Activated CD4-positive, alpha-beta T cell treated with anti-CD3 and anti-CD28 coated beads for 36 hours (primary cell): ENCODE measurements around the gene TAF4B. TPM values are rescaled to one million over a fixed set of nuclear protein-coding genes. Genes with fewer than 3 reads are reported as not detected.

Source experiments
- ATAC-seq: fragments of 200-7000 bp; cut with Tn5 transposase; one replicate; pipeline ENCODE4 v1.10.0; 2021; ENCODE audit warnings: mild to moderate bottlenecking, moderate library complexity
- CTCF ChIA-PET: fragments of 350-600 bp; sonication (Branson Sonifier 250); formaldehyde crosslinking; loops from one replicate; lab custom pipeline; 2021; ENCODE audit warnings: antibody characterized with exemption; lab: Charles Lee
- POLR2A ChIA-PET: fragments of 350-600 bp; sonication (Branson Sonifier 250); formaldehyde crosslinking; loops from one replicate; lab custom pipeline; 2021; ENCODE audit warnings: antibody characterized with exemption, inconsistent platforms; lab: Charles Lee
- DNase-seq: peaks from one replicate; pipeline ENCODE4 v3.0.0-alpha.2; 2020
- H3K27ac Mint-ChIP-seq: one replicate; pipeline ENCODE4 v1.8.0; 2021; ENCODE audit warnings: mixed read lengths
- H3K27me3 Mint-ChIP-seq: one replicate; pipeline ENCODE4 v1.8.0; 2021; ENCODE audit warnings: mixed read lengths
- H3K36me3 Mint-ChIP-seq: one replicate; pipeline ENCODE4 v1.8.0; 2021; ENCODE audit warnings: low read depth, mixed read lengths
- H3K4me1 Mint-ChIP-seq: one replicate; pipeline ENCODE4 v1.8.0; 2021; ENCODE audit warnings: mixed read lengths
- H3K4me3 Mint-ChIP-seq: one replicate; pipeline ENCODE4 v1.8.0; 2021; ENCODE audit warnings: mild to moderate bottlenecking, moderate library complexity, mixed read lengths
- H3K9me3 Mint-ChIP-seq: one replicate; pipeline ENCODE4 v1.8.0; 2021; ENCODE audit warnings: low read depth, mixed read lengths
- intact Hi-C, 2 experiments: fragments of 100-400 bp; cut with DNase I in 1 of 2; cut with micrococcal nuclease in 1 of 2; formaldehyde crosslinking; loops; one replicate each; pipeline versions ENCODE4 v1.14.2 to v1.15.1; 2022 to 2024; cut with DNase I, micrococcal nuclease
- total RNA-seq, 2 experiments: library from RNA; stranded (reverse); gene quantifications; one replicate each; pipeline ENCODE4 v1.2.3, GENCODE V29; 2021

Gene TAF4B
- total RNA-seq, 2 experiments from 2014 or later: 18.7 to 24.0 TPM

- Mint-ChIP-seq H3K4me1 (peaks cover 3% of the 10 kb centered on the region), H3K4me3 (no peak overlapping the region), H3K36me3 (peaks cover 14% of the 10 kb centered on the region), H3K27me3 (no peaks in the 10 kb centered on the region), H3K27ac (no peak overlapping the region), H3K9me3 (no peaks in the 10 kb centered on the region)
- ChIA-PET POLR2A (no interaction called here), CTCF (interaction anchor here (0.5 to 1.0 kb wide), 4 partner anchors 31 to 1805 kb away, joined by 3 to 6 read pairs (median 3); no protein-coding TSS in a partner anchor)
- intact Hi-C loops: loop anchor here in 1 of 2 experiments (10.0 kb wide), 1 partner anchor 411 kb away; no protein-coding TSS in a partner anchor
- DNase-seq (no peak), ATAC-seq (no peak)
Measured at GRCh38 chr18:26335571-26336487, 109.6 kb downstream of the TAF4B start.

- DNase-seq (no peak), ATAC-seq (no peak)
- Mint-ChIP-seq H3K9me3 (no peaks in the 10 kb centered on the region), H3K27me3 (no peaks in the 10 kb centered on the region), H3K4me3 (no peak overlapping the region), H3K4me1 (peaks cover 3% of the 10 kb centered on the region), H3K36me3 (peaks cover 16% of the 10 kb centered on the region), H3K27ac (no peak overlapping the region)
- ChIA-PET CTCF (interaction anchor here (0.8 kb wide), 1 partner anchor 30 kb away, joined by 6 read pairs; no protein-coding TSS in a partner anchor), POLR2A (no interaction called here)
- intact Hi-C loops: loop anchor here in 1 of 2 experiments (10.0 kb wide), 1 partner anchor 412 kb away; no protein-coding TSS in a partner anchor
Measured at GRCh38 chr18:26336572-26336971, 110.3 kb downstream of the TAF4B start.

- H3K4me3 Mint-ChIP-seq: no peak overlapping the region
- POLR2A ChIA-PET: no interaction called here
- no peaks in the 10 kb centered on the region for H3K27me3 Mint-ChIP-seq
- CTCF ChIA-PET: interaction anchor here (1.1 kb wide), 1 partner anchor 148 kb away, joined by 3 read pairs; no protein-coding TSS in a partner anchor
- intact Hi-C loops: no loop called here
- no peak overlapping the region for H3K27ac Mint-ChIP-seq
- ATAC-seq (no peak), DNase-seq (no peak)
- H3K4me1 Mint-ChIP-seq: no peaks in the 10 kb centered on the region
- H3K9me3 Mint-ChIP-seq: peaks cover 22% of the 10 kb centered on the region
- H3K36me3 Mint-ChIP-seq: peaks cover 55% of the 10 kb centered on the region
Measured at GRCh38 chr18:26342646-26343045, 116.4 kb downstream of the TAF4B start.

GRCh38 chr18:26350961-26351360 is 124.7 kb downstream of the TAF4B start:
- no peak overlapping the region for H3K27ac Mint-ChIP-seq

GRCh38 chr18:26356045-26356785 is 130.0 kb downstream of the TAF4B start:
- H3K27me3 Mint-ChIP-seq: no peaks in the 10 kb centered on the region
- H3K36me3 Mint-ChIP-seq: peaks cover 19% of the 10 kb centered on the region
- H3K27ac Mint-ChIP-seq: no peak overlapping the region
- no peak overlapping the region for H3K4me3 Mint-ChIP-seq
- H3K9me3 Mint-ChIP-seq: no peaks in the 10 kb centered on the region
- POLR2A ChIA-PET: no interaction called here
- H3K4me1 Mint-ChIP-seq: no peaks in the 10 kb centered on the region
- CTCF ChIA-PET: no interaction called here
- DNase-seq: no peak
- intact Hi-C loops: no loop called here
- no peak for ATAC-seq

More at GRCh38 chr18:26350961-26351360, 124.7 kb downstream of the TAF4B start:
- Mint-ChIP-seq H3K4me1 (no peaks in the 10 kb centered on the region), H3K9me3 (peaks cover 22% of the 10 kb centered on the region), H3K36me3 (peaks cover 30% of the 10 kb centered on the region), H3K4me3 (no peak overlapping the region), H3K27me3 (no peaks in the 10 kb centered on the region)
- intact Hi-C loops: no loop called here
- POLR2A ChIA-PET: no interaction called here
- no peak for DNase-seq
- ATAC-seq: no peak
- CTCF ChIA-PET: no interaction called here

GRCh38 chr18:26357960-26358359 is 131.7 kb downstream of the TAF4B start:
- H3K9me3 Mint-ChIP-seq: no peaks in the 10 kb centered on the region
- no peak overlapping the region for H3K27ac Mint-ChIP-seq
- no peaks in the 10 kb centered on the region for H3K4me1 Mint-ChIP-seq
- H3K36me3 Mint-ChIP-seq: peaks cover 19% of the 10 kb centered on the region
- no peak overlapping the region for H3K4me3 Mint-ChIP-seq
- no peak for ATAC-seq
- H3K27me3 Mint-ChIP-seq: no peaks in the 10 kb centered on the region
- CTCF ChIA-PET: no interaction called here
- DNase-seq: no peak
- POLR2A ChIA-PET: interaction anchor here (0.7 kb wide), 1 partner anchor 11 kb away, joined by 4 read pairs; no protein-coding TSS in a partner anchor
- intact Hi-C loops: no loop called here

- no peak for ATAC-seq
- Mint-ChIP-seq H3K4me1 (no peaks in the 10 kb centered on the region), H3K9me3 (no peaks in the 10 kb centered on the region), H3K36me3 (peaks cover 33% of the 10 kb centered on the region), H3K27me3 (no peaks in the 10 kb centered on the region), H3K27ac (no peak overlapping the region), H3K4me3 (no peak overlapping the region)
- intact Hi-C loops: no loop called here
- no peak for DNase-seq
- CTCF ChIA-PET: no interaction called here
- POLR2A ChIA-PET: no interaction called here
Measured at GRCh38 chr18:26362021-26362420, 135.8 kb downstream of the TAF4B start.

DNA sequence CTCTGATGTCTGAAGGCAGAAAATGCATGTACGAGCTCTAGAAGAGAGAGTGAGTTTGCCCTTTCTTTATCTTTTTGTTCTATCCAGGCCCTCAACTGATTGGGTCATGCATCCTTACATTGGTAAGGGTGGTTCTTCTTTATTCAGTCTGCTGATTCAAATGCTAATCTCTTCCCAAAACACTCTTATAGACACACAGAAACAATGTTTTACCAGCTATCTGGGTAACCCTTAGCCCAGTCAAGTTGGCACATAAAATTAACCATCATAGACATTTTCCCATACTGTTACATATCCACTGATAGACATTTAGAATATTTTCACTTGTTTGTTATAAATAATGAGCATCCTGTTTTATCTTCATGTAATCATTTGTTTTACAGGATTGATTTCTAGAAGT is 141.2 kb downstream of the TAF4B start:
- Mint-ChIP-seq H3K4me1 (no peaks in the 10 kb centered on the region), H3K27ac (no peak overlapping the region), H3K27me3 (no peaks in the 10 kb centered on the region), H3K4me3 (no peak overlapping the region), H3K9me3 (no peaks in the 10 kb centered on the region), H3K36me3 (peaks cover 28% of the 10 kb centered on the region)
- CTCF ChIA-PET: no interaction called here
- ATAC-seq (no peak), DNase-seq (no peak)
- POLR2A ChIA-PET: no interaction called here
- intact Hi-C loops: no loop called here

- POLR2A ChIA-PET: no interaction called here
- CTCF ChIA-PET: interaction anchor here (1.2 kb wide), 1 partner anchor 13 kb away, joined by 6 read pairs; no protein-coding TSS in a partner anchor
- Mint-ChIP-seq H3K27me3 (no peaks in the 10 kb centered on the region), H3K27ac (no peak overlapping the region), H3K4me1 (no peaks in the 10 kb centered on the region), H3K36me3 (peaks cover 33% of the 10 kb centered on the region), H3K9me3 (no peaks in the 10 kb centered on the region), H3K4me3 (no peak overlapping the region)
- ATAC-seq (no peak), DNase-seq (no peak)
- intact Hi-C loops: no loop called here
Measured at GRCh38 chr18:26370037-26370436, 143.8 kb downstream of the TAF4B start.

- ChIA-PET POLR2A (no interaction called here), CTCF (interaction anchor here (1.0 kb wide), 1 partner anchor 8 kb away, joined by 6 read pairs; no protein-coding TSS in a partner anchor)
- Mint-ChIP-seq H3K9me3 (no peaks in the 10 kb centered on the region), H3K4me1 (no peaks in the 10 kb centered on the region), H3K27ac (no peak overlapping the region), H3K4me3 (no peak overlapping the region), H3K27me3 (no peaks in the 10 kb centered on the region), H3K36me3 (peaks cover 18% of the 10 kb centered on the region)
- intact Hi-C loops: no loop called here
- DNase-seq (no peak), ATAC-seq (no peak)
Measured at GRCh38 chr18:26376105-26376504, 149.9 kb downstream of the TAF4B start.

DNA sequence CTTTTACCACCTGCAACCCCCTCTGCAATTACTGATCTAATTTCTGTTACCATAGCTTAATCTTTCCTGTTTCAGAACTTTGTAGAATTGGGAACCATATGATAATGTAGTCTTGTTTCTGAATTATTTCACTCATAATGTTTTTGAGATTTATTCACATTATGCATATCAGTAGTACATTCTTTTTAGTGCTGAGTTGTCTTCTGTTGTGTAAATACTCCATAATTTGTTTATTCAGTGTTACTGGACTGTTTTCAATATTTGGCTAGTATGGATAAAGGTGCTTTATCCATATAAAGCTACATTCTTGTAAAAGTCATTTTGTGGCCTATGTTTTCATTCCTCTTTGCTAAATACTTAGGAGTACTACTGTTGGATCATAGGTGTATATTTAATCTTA is 152.5 kb downstream of the TAF4B start:
- no peaks in the 10 kb centered on the region for H3K4me1 Mint-ChIP-seq
- no peak overlapping the region for H3K4me3 Mint-ChIP-seq
- peaks cover 18% of the 10 kb centered on the region for H3K36me3 Mint-ChIP-seq
- ChIA-PET POLR2A (no interaction called here), CTCF (interaction anchor here (0.5 to 1.3 kb wide), 3 partner anchors 9 to 1236 kb away, joined by 3 to 4 read pairs (median 3); no protein-coding TSS in a partner anchor)
- intact Hi-C loops: no loop called here
- no peaks in the 10 kb centered on the region for H3K9me3 Mint-ChIP-seq
- DNase-seq (no peak), ATAC-seq (no peak)
- no peaks in the 10 kb centered on the region for H3K27me3 Mint-ChIP-seq
- H3K27ac Mint-ChIP-seq: no peak overlapping the region
